Mesendoderm (in vitro differentiated cells): ENCODE data around the gene HGS.
"Not testable (repeated sequence)": the region's sequence is repeated elsewhere in the genome, so short reads cannot be mapped to it uniquely, and the experiment has no call there.

Experiments used
- DNase-seq: peaks from one replicate; pipeline ENCODE4 v3.0.0; 2013
- H2AK5ac ChIP-seq: 2 replicates; pipeline ENCODE4 v1.6.1; 2013; ENCODE audit warnings: low read length, inconsistent platforms
- H2BK120ac ChIP-seq: 2 replicates; pipeline ENCODE4 v1.6.1; 2013; ENCODE audit warnings: low read depth, mild to moderate bottlenecking, low read length, moderate library complexity, mixed read lengths
- H2BK15ac ChIP-seq: replicated peaks from 2 replicates; pipeline ENCODE4 v1.6.1; 2013; ENCODE audit warnings: low read depth, mild to moderate bottlenecking, moderate library complexity
- H2BK5ac ChIP-seq: 2 replicates; pipeline ENCODE4 v1.6.1; 2013; ENCODE audit warnings: low read length, inconsistent platforms
- H3K18ac ChIP-seq: 2 replicates; pipeline ENCODE4 v1.6.1; 2013; ENCODE audit warnings: mild to moderate bottlenecking, low read length, mixed read lengths
- H3K23ac ChIP-seq: one replicate; pipeline ENCODE4 v1.6.1; 2013; ENCODE audit warnings: low read length
- H3K27ac ChIP-seq: 2 replicates; pipeline ENCODE4 v1.5.1; 2013; ENCODE audit warnings: low read depth, mild to moderate bottlenecking, inconsistent platforms, low read length, moderate library complexity
- H3K27me3 ChIP-seq: 2 replicates; pipeline ENCODE4 v1.6.1; 2013; ENCODE audit warnings: low read length, control low read depth, mild to moderate bottlenecking, inconsistent platforms; ENCODE audit not compliant: insufficient read depth, poor library complexity
- H3K36me3 ChIP-seq: 2 replicates; pipeline ENCODE4 v1.6.1; 2013; ENCODE audit warnings: low read length, inconsistent platforms; ENCODE audit not compliant: control insufficient read depth, insufficient read depth
- H3K4ac ChIP-seq: one replicate; pipeline ENCODE4 v1.6.1; 2013; ENCODE audit warnings: low read depth, mild to moderate bottlenecking, low read length, moderate library complexity
- H3K4me1 ChIP-seq: 2 replicates; pipeline ENCODE4 v1.6.1; 2013; ENCODE audit warnings: low read depth, low read length, inconsistent platforms; ENCODE audit not compliant: control insufficient read depth
- H3K4me2 ChIP-seq: 2 replicates; pipeline ENCODE4 v1.6.1; 2013; ENCODE audit warnings: low read length
- H3K4me3 ChIP-seq: 2 replicates; pipeline ENCODE4 v1.5.1; 2013; ENCODE audit warnings: mild to moderate bottlenecking, low read length
- H3K56ac ChIP-seq: one replicate; pipeline ENCODE4 v1.6.1; 2013; ENCODE audit warnings: low read length
- H3K79me1 ChIP-seq: 2 replicates; pipeline ENCODE4 v1.6.1; 2013; ENCODE audit warnings: low read length, inconsistent platforms
- H3K79me2 ChIP-seq: 2 replicates; pipeline ENCODE4 v1.6.1; 2013; ENCODE audit warnings: mild to moderate bottlenecking, low read length; ENCODE audit not compliant: control insufficient read depth, insufficient read depth
- H3K9ac ChIP-seq: 2 replicates; pipeline ENCODE4 v1.6.1; 2013; ENCODE audit warnings: low read length, inconsistent platforms
- H4K5ac ChIP-seq: one replicate; pipeline ENCODE4 v1.6.1; 2013; ENCODE audit warnings: low read length
- H4K8ac ChIP-seq: one replicate; pipeline ENCODE4 v1.6.1; 2013; ENCODE audit warnings: low read depth, mild to moderate bottlenecking, control low read depth, low read length, moderate library complexity
- WGBS: extraction: QIAGEN DNeasy Blood & Tissue Kit; methylation state at CpG from one replicate; pipeline ENCODE4 v1.1.7; 2013; ENCODE audit warnings: low lambda C conversion rate, missing lambda C conversion rate; ENCODE audit not compliant: insufficient coverage; ENCODE audit errors: extremely low coverage; 5-methylcytosine and 5-hydroxymethylcytosine counted together

Gene HGS

DNA sequence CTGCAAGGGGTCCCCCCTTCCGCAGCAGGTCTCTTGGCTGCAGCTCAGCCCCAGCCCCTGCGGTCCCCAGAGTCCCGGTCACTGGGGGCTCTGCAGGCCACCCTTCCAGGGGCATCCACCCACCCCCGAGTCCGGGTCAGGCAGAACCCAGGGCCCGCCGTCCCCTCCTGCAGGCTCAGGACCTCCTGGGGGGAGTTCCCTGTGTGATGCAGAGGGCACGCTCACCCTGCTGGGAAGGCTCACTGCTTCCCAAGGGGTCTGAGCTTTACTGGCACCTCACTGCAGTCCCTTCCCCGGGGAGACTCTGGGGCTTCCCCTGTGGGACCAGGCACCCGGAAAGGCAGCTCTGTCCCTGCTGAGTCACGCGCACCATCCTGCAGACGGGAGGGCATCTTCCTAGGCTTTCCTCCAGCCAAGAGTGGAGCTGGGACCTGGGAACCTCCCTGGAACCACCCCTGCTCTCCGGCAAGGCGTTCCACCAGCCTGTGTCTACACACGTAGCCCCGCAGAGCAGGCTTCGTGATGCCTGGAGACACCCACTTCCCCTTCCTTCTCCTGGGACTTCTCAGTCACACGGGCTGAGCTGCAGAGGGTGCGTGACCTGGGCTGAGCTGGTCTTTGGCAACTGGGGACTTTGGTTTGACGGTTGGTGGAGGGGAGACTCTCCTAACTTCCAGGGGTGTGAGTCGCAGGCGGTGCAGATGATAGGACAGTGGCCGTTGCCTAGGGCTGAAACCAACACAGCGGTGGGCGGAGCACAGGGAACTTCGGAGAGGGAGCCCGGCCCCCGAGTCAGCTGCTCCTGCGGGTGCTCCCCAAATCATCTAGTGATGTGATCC is 51.7 kb downstream of the HGS start:
- H3K18ac ChIP-seq = no peak overlapping the region
- no peaks in the 10 kb centered on the region for H3K27me3 ChIP-seq

GRCh38 chr17:81737947-81738800 is 54.4 kb downstream of the HGS start:
- Histone ChIP-seq H3K23ac (no peak overlapping the region), H4K8ac (no peak overlapping the region), H3K79me2 (no peaks in the 10 kb centered on the region), H3K4me1 (no peaks in the 10 kb centered on the region), H3K18ac (no peak overlapping the region), H3K4me3 (no peak overlapping the region), H3K9ac (no peak overlapping the region), H4K5ac (no peak overlapping the region), H2BK5ac (no peak overlapping the region), H3K79me1 (no peaks in the 10 kb centered on the region), H3K4me2 (no peak overlapping the region), H2BK15ac (no peak overlapping the region), H2AK5ac (no peak overlapping the region), H2BK120ac (no peak overlapping the region), H3K36me3 (no peaks in the 10 kb centered on the region), H3K4ac (no peak overlapping the region), H3K56ac (no peak overlapping the region), H3K27ac (no peak overlapping the region), H3K27me3 (no peaks in the 10 kb centered on the region)
- DNase-seq = no peak
- WGBS = no CpG with 5 or more reads among the region's 31 CpGs

More for the DNA sequence above, 51.7 kb downstream of the HGS start:
- H3K56ac ChIP-seq = no peak overlapping the region
- H3K27ac ChIP-seq = no peak overlapping the region
- no peak overlapping the region for H3K4ac ChIP-seq
- no peaks in the 10 kb centered on the region for H3K79me1 ChIP-seq
- no peak overlapping the region for H4K5ac ChIP-seq
- no peak overlapping the region for H2BK5ac ChIP-seq
- H2BK15ac ChIP-seq = no peak overlapping the region
- no CpG with 5 or more reads among the region's 30 CpGs for WGBS
- H3K9ac ChIP-seq = no peak overlapping the region
- no peak overlapping the region for H2AK5ac ChIP-seq
- H3K4me1 ChIP-seq = no peaks in the 10 kb centered on the region
- no peaks in the 10 kb centered on the region for H3K36me3 ChIP-seq
- H3K79me2 ChIP-seq = no peaks in the 10 kb centered on the region
- no peak overlapping the region for H4K8ac ChIP-seq
- no peak for DNase-seq
- H3K4me2 ChIP-seq = no peak overlapping the region
- no peak overlapping the region for H3K4me3 ChIP-seq
- H2BK120ac ChIP-seq = no peak overlapping the region
- no peak overlapping the region for H3K23ac ChIP-seq

GRCh38 chr17:81738801-81739393 is 55.1 kb downstream of the HGS start:
- H3K23ac ChIP-seq = no peak overlapping the region
- WGBS = no CpG with 5 or more reads among the region's 27 CpGs
- DNase-seq = no peak

DNA sequence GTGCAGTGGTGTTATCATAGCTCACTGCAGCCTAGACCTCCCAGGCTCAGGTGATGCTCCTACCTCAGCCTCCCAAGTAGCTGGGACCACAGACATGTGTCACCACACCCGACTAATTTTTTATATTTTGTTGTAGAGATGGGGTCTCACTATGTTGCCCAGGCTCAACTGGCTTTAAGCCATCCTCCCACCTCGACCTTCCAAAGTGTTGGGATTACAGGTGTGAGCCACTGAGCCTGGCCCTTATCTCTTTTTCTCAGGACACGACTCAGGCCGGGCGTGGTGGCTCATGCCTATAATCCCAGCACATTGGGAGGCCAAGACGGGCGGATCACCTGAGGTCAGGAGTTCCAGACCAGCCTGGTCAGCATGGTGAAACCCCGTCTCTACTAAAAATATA is 55.8 kb downstream of the HGS start:
- not testable (repeated sequence) for H3K36me3 ChIP-seq, H2BK120ac ChIP-seq, H4K8ac ChIP-seq, H3K79me2 ChIP-seq, H3K4ac ChIP-seq, H3K4me3 ChIP-seq, H2AK5ac ChIP-seq, H3K27ac ChIP-seq, H2BK15ac ChIP-seq, H3K23ac ChIP-seq, H3K18ac ChIP-seq, H3K4me2 ChIP-seq, H4K5ac ChIP-seq, DNase-seq, H3K79me1 ChIP-seq, H2BK5ac ChIP-seq, H3K4me1 ChIP-seq, H3K27me3 ChIP-seq, H3K9ac ChIP-seq, H3K56ac ChIP-seq
- WGBS = no CpG with 5 or more reads among the region's 8 CpGs

More at GRCh38 chr17:81738801-81739393, 55.1 kb downstream of the HGS start:
- Histone ChIP-seq H3K79me1 (no peaks in the 10 kb centered on the region), H3K4me1 (no peaks in the 10 kb centered on the region), H2AK5ac (no peak overlapping the region), H3K18ac (no peak overlapping the region), H3K4ac (no peak overlapping the region), H3K79me2 (no peaks in the 10 kb centered on the region), H3K56ac (no peak overlapping the region), H3K4me3 (no peak overlapping the region), H2BK5ac (no peak overlapping the region), H3K27ac (no peak overlapping the region), H4K5ac (no peak overlapping the region), H3K36me3 (no peaks in the 10 kb centered on the region), H2BK120ac (no peak overlapping the region), H4K8ac (no peak overlapping the region), H3K27me3 (no peaks in the 10 kb centered on the region), H2BK15ac (no peak overlapping the region), H3K4me2 (no peak overlapping the region), H3K9ac (no peak overlapping the region)

- Histone ChIP-seq H4K5ac (no peak overlapping the region), H3K23ac (no peak overlapping the region), H3K27me3 (no peaks in the 10 kb centered on the region), H3K9ac (no peak overlapping the region), H2BK5ac (no peak overlapping the region), H3K4me1 (no peaks in the 10 kb centered on the region), H3K79me1 (no peaks in the 10 kb centered on the region), H2AK5ac (no peak overlapping the region), H3K79me2 (no peaks in the 10 kb centered on the region), H3K4me3 (no peak overlapping the region), H3K18ac (no peak overlapping the region), H2BK15ac (no peak overlapping the region), H3K4me2 (no peak overlapping the region), H3K27ac (no peak overlapping the region), H3K4ac (no peak overlapping the region), H4K8ac (no peak overlapping the region), H3K56ac (no peak overlapping the region), H3K36me3 (no peaks in the 10 kb centered on the region), H2BK120ac (no peak overlapping the region)
- no CpG with 5 or more reads among the region's 28 CpGs for WGBS
- DNase-seq = no peak
These were observed 56.7 kb downstream of the HGS start for GRCh38 chr17:81740395-81740961.
